Peyer's patch (tissue), 4 donors: ENCODE data around the gene BPIFA2.

ENCODE experiments used
- CTCF ChIP-seq, 6 experiments: fragments of 450-650 bp in 4 of 6; fragments of 200-600 bp in 2 of 6; sonication (generic) in 1 of 6; IDR thresholded peaks; one replicate each; pipeline ENCODE4 v1.5.1; 2017 to 2019; ENCODE audit warnings: antibody characterized with exemption in 6 of 6, mild to moderate bottlenecking in 3 of 6, moderate library complexity in 1 of 6
- POLR2A ChIP-seq, 2 donors: fragments of 450-650 bp; IDR thresholded peaks; one replicate each; pipeline ENCODE4 v1.5.1; 2017; ENCODE audit warnings: antibody characterized with exemption in 2 of 2, mild to moderate bottlenecking in 2 of 2, moderate library complexity in 2 of 2

GRCh38 chr20:33203444-33203843 lies 35.5 kb downstream of the BPIFA2 start:
- no peak for TF ChIP-seq CTCF (IDR thresholded peaks at IDR 0.05)
- no peak for TF ChIP-seq POLR2A (IDR thresholded peaks at IDR 0.05)
